H1 (cell line): ENCODE results near the gene NAA16. TPM values are rescaled to one million over a fixed set of nuclear protein-coding genes. Genes with fewer than 3 reads are reported as not detected.

ENCODE experiments used
- CTCF ChIA-PET: fragments of 300-600 bp; sonication (Branson Sonifier 250); formaldehyde crosslinking; loops from one replicate; lab custom pipeline; 2021; ENCODE audit not compliant: partially characterized antibody; lab: Charles Lee
- POLR2A ChIA-PET: fragments of 300-600 bp; sonication (Branson Sonifier 250); formaldehyde crosslinking; loops from one replicate; lab custom pipeline; 2021; ENCODE audit warnings: inconsistent platforms; ENCODE audit not compliant: partially characterized antibody; lab: Charles Lee
- DNase-seq, 2 experiments: peaks; one replicate each; pipeline versions ENCODE4 v3.0.0 to v3.0.0-alpha.2; 2010 to 2022; ENCODE audit warnings: low spot score in 2 of 2, low read depth in 1 of 2, mixed read lengths in 1 of 2
- FAIRE-seq: peaks from 2 replicates; lab custom pipeline; 2011; peaks lifted over from hg19 to GRCh38; lab: Jason Lieb, UNC
- H2AFZ ChIP-seq: 2 replicates; pipeline ENCODE4 v1.8.1; 2012; ENCODE audit warnings: low read length, inconsistent platforms
- H2AK5ac ChIP-seq: 2 replicates; pipeline ENCODE4 v1.6.1; 2013; ENCODE audit warnings: low read depth, low read length
- H2BK120ac ChIP-seq: replicated peaks from 2 replicates; pipeline ENCODE3; 2013; ENCODE audit warnings: low read depth, low read length, inconsistent platforms
- H2BK12ac ChIP-seq: 2 replicates; pipeline ENCODE4 v1.6.1; 2013; ENCODE audit warnings: low read depth, low read length
- H2BK15ac ChIP-seq: 2 replicates; pipeline ENCODE4 v1.6.1; 2013; ENCODE audit warnings: low read length
- H2BK20ac ChIP-seq: 2 replicates; pipeline ENCODE4 v1.6.1; 2013; ENCODE audit warnings: low read length
- H2BK5ac ChIP-seq: 2 replicates; pipeline ENCODE4 v1.6.1; 2013; ENCODE audit warnings: low read depth, low read length
- H3K14ac ChIP-seq: 2 replicates; pipeline ENCODE4 v1.6.1; 2013; ENCODE audit warnings: inconsistent platforms; ENCODE audit not compliant: insufficient read length
- H3K18ac ChIP-seq: 2 replicates; pipeline ENCODE4 v1.6.1; 2013; ENCODE audit warnings: low read length; ENCODE audit errors: extremely low read depth
- H3K23ac ChIP-seq: 2 replicates; pipeline ENCODE4 v1.6.1; 2013; ENCODE audit warnings: inconsistent platforms; ENCODE audit not compliant: insufficient read length
- H3K23me2 ChIP-seq: 2 replicates; pipeline ENCODE4 v1.6.1; 2013; ENCODE audit warnings: low read depth, low read length
- H3K27ac ChIP-seq: 2 replicates; pipeline ENCODE4 v1.6.1; 2011; ENCODE audit warnings: low read depth, low read length, inconsistent platforms
- H3K27me3 ChIP-seq, 4 experiments: replicated peaks in 1 of 4; 1 replicate in 1 of 4; 2 replicates in 3 of 4; pipeline versions ENCODE4 v1.6.1 to v1.8.1; 2011 to 2013; ENCODE audit warnings: low read length in 3 of 4, mild to moderate bottlenecking in 3 of 4, inconsistent platforms in 2 of 4, mixed read lengths in 2 of 4, moderate library complexity in 1 of 4; ENCODE audit not compliant: control insufficient read depth in 3 of 4, insufficient read depth in 3 of 4; ENCODE audit errors: extremely low read depth in 1 of 4
- H3K36me3 ChIP-seq, 4 experiments: 2 replicates each; pipeline versions ENCODE4 v1.6.1 to v1.8.1; 2011 to 2013; ENCODE audit warnings: mild to moderate bottlenecking in 4 of 4, low read length in 3 of 4, moderate library complexity in 2 of 4, control low read depth in 1 of 4, inconsistent platforms in 1 of 4; ENCODE audit not compliant: insufficient read depth in 4 of 4, control insufficient read depth in 2 of 4
- H3K4ac ChIP-seq: replicated peaks from 2 replicates; pipeline ENCODE3; 2013; ENCODE audit warnings: low read length, low read depth, mixed read lengths, inconsistent platforms; ENCODE audit not compliant: insufficient read length
- H3K4me1 ChIP-seq, 4 experiments: replicated peaks in 1 of 4; 1 replicate in 1 of 4; 2 replicates in 3 of 4; pipeline versions ENCODE4 v1.6.1 to v1.8.1; 2011 to 2013; ENCODE audit warnings: low read length in 3 of 4, inconsistent platforms in 2 of 4, mixed read lengths in 1 of 4; ENCODE audit not compliant: insufficient read depth in 4 of 4, control insufficient read depth in 3 of 4
- H3K4me2 ChIP-seq, 2 experiments: 2 replicates each; pipeline versions ENCODE4 v1.6.1 to v1.8.1; 2011 to 2013; ENCODE audit warnings: low read depth in 2 of 2, low read length in 2 of 2, control low read depth in 1 of 2, inconsistent platforms in 1 of 2, mild to moderate bottlenecking in 1 of 2; ENCODE audit not compliant: insufficient read depth in 1 of 2
- H3K4me3 ChIP-seq, 4 experiments: fragments of 200-600, 300-600 bp in 1 of 4; sonication (generic), shearing (Covaris generic), sonication (Bioruptor Twin) in 1 of 4; 2 replicates each; pipeline versions ENCODE4 v1.5.1 to v1.8.1; 2011 to 2016; ENCODE audit warnings: low read length in 4 of 4, low read depth in 3 of 4, control low read depth in 2 of 4, inconsistent platforms in 2 of 4, mild to moderate bottlenecking in 2 of 4, mixed read lengths in 1 of 4, moderate library complexity in 1 of 4; ENCODE audit not compliant: insufficient read depth in 2 of 4; ENCODE audit errors: extremely low read depth in 1 of 4
- H3K56ac ChIP-seq: replicated peaks from 2 replicates; pipeline ENCODE3; 2013; ENCODE audit warnings: low read depth, mild to moderate bottlenecking, mixed read lengths, low read length, inconsistent platforms; ENCODE audit not compliant: insufficient read length
- H3K79me1 ChIP-seq: 2 replicates; pipeline ENCODE4 v1.6.1; 2013; ENCODE audit warnings: low read depth, low read length, control low read depth
- H3K79me2 ChIP-seq, 2 experiments: 2 replicates each; pipeline versions ENCODE4 v1.6.1 to v1.8.1; 2012 to 2013; ENCODE audit warnings: low read length in 2 of 2, mild to moderate bottlenecking in 2 of 2, inconsistent platforms in 1 of 2; ENCODE audit not compliant: insufficient read depth in 2 of 2, control insufficient read depth in 1 of 2
- H3K9ac ChIP-seq, 4 experiments: replicated peaks in 1 of 4; 1 replicate in 1 of 4; 2 replicates in 3 of 4; pipeline versions ENCODE4 v1.6.1 to v1.8.1; 2011 to 2013; ENCODE audit warnings: low read depth in 3 of 4, low read length in 3 of 4, control low read depth in 2 of 4, mild to moderate bottlenecking in 2 of 4, moderate library complexity in 2 of 4, inconsistent platforms in 1 of 4; ENCODE audit errors: extremely low read depth in 1 of 4
- H3K9me3 ChIP-seq, 2 experiments: 2 replicates each; pipeline versions ENCODE4 v1.6.1 to v1.8.1; 2012 to 2013; ENCODE audit warnings: mild to moderate bottlenecking in 2 of 2, moderate library complexity in 2 of 2, control low read depth in 1 of 2, inconsistent platforms in 1 of 2, low read depth in 1 of 2, low read length in 1 of 2, mixed read lengths in 1 of 2; ENCODE audit not compliant: insufficient read depth in 2 of 2
- H4K20me1 ChIP-seq, 2 experiments: replicated peaks in 1 of 2; 2 replicates each; pipeline versions ENCODE3 to v1.8.1; 2011 to 2013; ENCODE audit warnings: inconsistent platforms in 2 of 2, low read length in 2 of 2, mild to moderate bottlenecking in 1 of 2; ENCODE audit not compliant: insufficient read depth in 2 of 2, control insufficient read depth in 1 of 2
- H4K5ac ChIP-seq: 2 replicates; pipeline ENCODE4 v1.6.1; 2013; ENCODE audit warnings: low read length, low read depth, mixed read lengths, inconsistent platforms; ENCODE audit not compliant: insufficient read length
- H4K8ac ChIP-seq: 2 replicates; pipeline ENCODE4 v1.8.0; 2013; ENCODE audit warnings: mild to moderate bottlenecking, moderate library complexity, low read length, inconsistent platforms; ENCODE audit not compliant: insufficient read depth; ENCODE audit errors: extremely low read depth
- H4K91ac ChIP-seq: replicated peaks from 2 replicates; pipeline ENCODE3; 2013; ENCODE audit warnings: low read length, mixed read lengths, inconsistent platforms; ENCODE audit not compliant: insufficient read length
- ASH2L ChIP-seq: fragments of 200-600, 300-600 bp; sonication (generic); IDR thresholded peaks from one replicate; pipeline ENCODE4 v1.7.1; 2017; ENCODE audit warnings: low read length
- CBX5 ChIP-seq: fragments of 300-800, 300-1000 bp; sonication (generic); IDR thresholded peaks from 2 replicates; pipeline ENCODE4 v1.7.1; 2016; ENCODE audit warnings: antibody characterized with exemption, low read length, low read depth
- CBX8 ChIP-seq: fragments of 300-800, 300-1000 bp; sonication (generic); IDR thresholded peaks from 2 replicates; pipeline ENCODE4 v1.7.1; 2016; ENCODE audit warnings: low read depth, low read length, borderline replicate concordance
- CHD1 ChIP-seq: IDR thresholded peaks from 2 replicates; pipeline ENCODE4 v1.6.1; 2012; ENCODE audit warnings: low read depth, low read length, improper control_type of control experiment
- CTBP2 ChIP-seq: IDR thresholded peaks from 2 replicates; pipeline ENCODE4 v1.7.0; 2011; ENCODE audit warnings: borderline replicate concordance, mild to moderate bottlenecking, moderate library complexity, mixed read lengths, low read length; ENCODE audit not compliant: insufficient read depth, insufficient read length
- EZH2 ChIP-seq: fragments of 200-600 bp; sonication (generic); IDR thresholded peaks from 2 replicates; pipeline ENCODE4 v1.7.1; 2012; ENCODE audit warnings: low read depth, mild to moderate bottlenecking, moderate library complexity, low read length, inconsistent platforms; ENCODE audit not compliant: severe bottlenecking
- GABPA ChIP-seq: IDR thresholded peaks from 2 replicates; pipeline ENCODE4 v1.6.1; 2011; ENCODE audit warnings: mild to moderate bottlenecking, low read length, moderate library complexity, borderline replicate concordance; ENCODE audit not compliant: insufficient read depth
- KDM4A ChIP-seq: IDR thresholded peaks from one replicate; pipeline ENCODE4 v1.7.1; 2012; ENCODE audit warnings: low read depth, mild to moderate bottlenecking, moderate library complexity, low read length, inconsistent platforms; ENCODE audit not compliant: severe bottlenecking
- KDM5A ChIP-seq: fragments of 200-600 bp; IDR thresholded peaks from 2 replicates; pipeline ENCODE4 v1.7.1; 2012; ENCODE audit warnings: mild to moderate bottlenecking, low read length, inconsistent platforms, mixed read lengths
- POLR2AphosphoS5 ChIP-seq: IDR thresholded peaks from 2 replicates; pipeline ENCODE4 v1.6.1; 2011; ENCODE audit warnings: low read depth, low read length
- RNF2 ChIP-seq: fragments of 200-900, 300-1000 bp; sonication (generic); IDR thresholded peaks from 2 replicates; pipeline ENCODE4 v1.7.1; 2016; ENCODE audit warnings: borderline replicate concordance, low read depth, mild to moderate bottlenecking, antibody characterized with exemption, low read length; ENCODE audit not compliant: poor library complexity, severe bottlenecking; ENCODE audit errors: missing control alignments
- SIN3A ChIP-seq, 2 experiments: IDR thresholded peaks in 1 of 2; conservative IDR thresholded peaks in 1 of 2; 2 replicates each; pipeline ENCODE4 v1.6.1; 2011 to 2012; ENCODE audit warnings: low read length in 2 of 2, improper control_type of control experiment in 1 of 2, low read depth in 1 of 2, mild to moderate bottlenecking in 1 of 2
- TAF7 ChIP-seq: optimal IDR thresholded peaks from 2 replicates; pipeline ENCODE3; 2011; ENCODE audit warnings: low read depth, mild to moderate bottlenecking, inconsistent platforms, low read length, moderate library complexity, borderline replicate concordance
- YY1 ChIP-seq: IDR thresholded peaks from 2 replicates; pipeline ENCODE4 v1.6.1; 2011; ENCODE audit warnings: low read depth, mild to moderate bottlenecking, low read length
- WGBS, 2 experiments: shearing (Covaris generic) in 1 of 2; methylation state at CpG; one replicate each; pipeline versions ENCODE4 v1.1.6 to v1.1.7; 2013 to 2015; ENCODE audit warnings: low lambda C conversion rate in 2 of 2, mixed read lengths in 2 of 2, inconsistent platforms in 1 of 2, low coverage in 1 of 2, missing lambda C conversion rate in 1 of 2; ENCODE audit not compliant: insufficient replicate concordance in 2 of 2, insufficient coverage in 1 of 2, insufficient read length in 1 of 2; ENCODE audit errors: extremely low coverage in 1 of 2, missing lambda C conversion rate in 1 of 2; 5-methylcytosine and 5-hydroxymethylcytosine counted together
- polyA plus RNA-seq, 7 experiments: library from polyadenylated mRNA; depleted of rRNA in 3 of 7; stranded (reverse) in 5 of 7; unstranded in 2 of 7; fragments of >200 nt in 5 of 7; fragments of 200-250 nt in 2 of 7; gene quantifications; 1 replicate in 5 of 7; 2 replicates in 1 of 7; 4 replicates in 1 of 7; pipeline versions ENCODE4 v1.2.1 to v1.2.3, GENCODE V29; 2011 to 2013; ENCODE audit warnings: missing spikeins in 2 of 7, mixed read lengths in 2 of 7
- total RNA-seq: library from RNA; stranded (reverse); fragmentation: NEBNext Ultra II Directional; extraction: Animal tissue kit (Norgen Biotek cat#: 25700); gene quantifications from 2 replicates; pipeline ENCODE4 v1.2.1, GENCODE V29; 2021

NAA16 gene
- total and polyA plus RNA-seq, 2 of the 8 experiments (the other 6 are each of a cell fraction or from before 2014, with no cell fraction given): 11.4 to 40.0 TPM

DNA sequence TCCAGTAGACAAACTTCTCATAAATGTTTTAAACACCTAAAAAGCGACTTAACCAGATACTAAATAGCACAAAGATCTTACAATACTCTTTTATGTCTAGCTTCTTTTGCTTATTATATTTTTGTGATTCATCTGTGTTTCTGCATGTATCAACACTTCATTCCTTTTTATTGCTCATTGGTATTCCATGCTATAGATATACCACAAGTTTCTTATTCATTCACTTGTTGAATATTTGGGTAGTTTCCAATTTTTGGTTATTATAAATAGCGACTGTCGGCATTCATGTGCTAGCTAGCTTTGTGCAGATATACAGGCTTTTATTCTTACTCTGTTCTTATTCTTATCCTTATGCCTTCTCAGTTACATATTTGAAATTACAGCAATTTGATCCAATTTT is 96.3 kb downstream of the NAA16 start:
- H2AFZ ChIP-seq: no peak overlapping the region
- no peak overlapping the region for H2BK15ac ChIP-seq
- DNase-seq (no peak), FAIRE-seq (no peak)
- no peak overlapping the region for H3K14ac ChIP-seq
- H4K5ac ChIP-seq: no peak overlapping the region
- no peaks in the 10 kb centered on the region for H3K9me3 ChIP-seq
- no peaks in the 10 kb centered on the region for H3K27me3 ChIP-seq
- H2AK5ac ChIP-seq: no peak overlapping the region
- no peak overlapping the region for H3K27ac ChIP-seq
- no peak overlapping the region for H3K4me2 ChIP-seq
- no peak overlapping the region for H3K56ac ChIP-seq
- 55% methylated on average over 3 of the region's 3 CpGs; no CpG with 5 or more reads in 1 of the 2 experiments for WGBS, 2 experiments
- ChIA-PET CTCF (no interaction called here), POLR2A (no interaction called here)
- H3K23me2 ChIP-seq: no peaks in the 10 kb centered on the region
- peaks cover 0 to 4% (median 1%) of the 10 kb centered on the region in 4 experiments; a peak in 1 of 7 replicates for H3K4me1 ChIP-seq
- H2BK20ac ChIP-seq: no peak overlapping the region
- H3K9ac ChIP-seq: no peak overlapping the region
- H4K8ac ChIP-seq: no peak overlapping the region
- no peak overlapping the region for H2BK120ac ChIP-seq
- no peak overlapping the region for H2BK12ac ChIP-seq
- H3K23ac ChIP-seq: no peak overlapping the region
- no peak overlapping the region for H2BK5ac ChIP-seq
- no peak overlapping the region for H3K4me3 ChIP-seq
- no peaks in the 10 kb centered on the region for H4K20me1 ChIP-seq
- no peaks in the 10 kb centered on the region for H3K79me2 ChIP-seq
- H3K79me1 ChIP-seq: no peaks in the 10 kb centered on the region
- no peak overlapping the region for H3K4ac ChIP-seq
- H3K18ac ChIP-seq: no peak overlapping the region
- no peak overlapping the region for H4K91ac ChIP-seq
- H3K36me3 ChIP-seq: no peaks in the 10 kb centered on the region
- TF ChIP-seq TAF7 (no peak), POLR2AphosphoS5 (no peak), CHD1 (no peak), GABPA (no peak), RNF2 (no peak), CBX5 (no peak), KDM5A (no peak), CBX8 (no peak), ASH2L (no peak), YY1 (no peak), EZH2 (no peak), SIN3A (conservative IDR thresholded peaks at IDR 0.05 in 1 of 2, IDR thresholded peaks at IDR 0.05 in 1 of 2; ENCODE audit: low read depth in 1 of 2, low read length in 2 of 2) (no peak), CTBP2 (no peak), KDM4A (no peak)
